ENCODE measurements around the gene PYGL. TPM values are rescaled to one million over a fixed set of nuclear protein-coding genes. Genes with fewer than 3 reads are reported as not detected.
"Not testable (repeated sequence)": the region's sequence is repeated elsewhere in the genome, so short reads cannot be mapped to it uniquely, and the experiment has no call there.

Gene PYGL
- polyA plus RNA-seq, 3 donors = 17.1 to 19.8 (median 17.3) TPM

- no peak for DNase-seq (ENCODE audit: low read depth in 3 of 3, low spot score in 2 of 3)
These were observed 14.8 kb downstream of the PYGL start for GRCh38 chr14:50929506-50929905.

DNA sequence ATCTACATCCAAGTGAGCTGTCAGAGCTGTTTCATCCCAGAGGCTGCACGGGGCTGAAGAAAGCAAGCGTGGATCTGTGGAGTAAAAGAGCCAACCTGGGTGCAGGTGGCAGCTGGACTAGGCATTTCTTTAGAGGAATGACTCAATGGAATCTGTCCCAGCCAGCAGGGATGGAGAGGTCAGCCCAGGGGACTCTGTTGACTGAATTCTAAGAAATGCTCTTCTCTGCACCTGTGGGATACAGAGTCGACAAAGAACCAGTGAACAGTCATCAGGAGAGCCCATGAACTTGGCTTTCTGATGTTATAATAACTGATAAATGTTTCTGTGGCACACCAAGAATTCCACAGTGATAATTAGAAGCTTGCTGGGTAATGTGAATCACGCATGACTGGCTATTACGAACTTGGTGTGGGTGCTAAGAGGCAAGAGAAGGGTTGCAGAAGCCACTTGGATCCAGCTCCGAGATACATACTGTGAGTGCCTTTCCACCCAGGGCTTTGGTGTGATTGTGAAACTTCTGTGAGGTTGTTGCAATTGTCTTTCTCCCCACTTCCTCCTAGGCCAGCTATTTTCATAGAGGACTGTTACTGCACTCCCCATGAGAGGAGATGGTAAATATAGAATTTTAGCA lies 16.2 kb downstream of the PYGL start:
- no peak for DNase-seq (ENCODE audit: low read depth in 3 of 3, low spot score in 2 of 3)

DNA sequence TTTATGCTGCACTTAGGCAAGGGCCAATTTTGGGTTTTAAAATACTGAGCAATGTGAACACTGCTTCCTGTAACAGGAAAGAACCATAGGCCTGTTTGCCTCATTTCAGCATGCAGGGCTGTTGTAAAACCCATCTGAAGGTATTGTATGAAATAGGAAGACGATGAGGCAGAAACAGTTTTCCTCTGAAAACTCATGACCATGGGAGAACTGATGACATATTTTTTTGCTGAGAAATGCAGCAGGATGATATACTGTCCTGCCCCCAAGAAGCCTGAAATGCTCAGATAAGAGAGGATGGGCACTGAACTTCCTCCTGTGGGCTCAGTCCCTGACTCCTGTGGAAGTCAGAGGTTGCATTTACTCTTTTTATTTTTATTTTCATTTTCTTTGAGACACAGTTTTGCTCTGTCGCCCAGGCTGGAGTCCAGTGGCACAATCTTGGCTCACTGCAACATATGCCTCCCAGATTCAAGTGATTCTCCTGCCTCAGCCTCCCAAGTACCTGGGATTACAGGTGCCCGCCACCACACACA lies 17.4 kb downstream of the PYGL start:
- no peak for DNase-seq (ENCODE audit: low read depth in 3 of 3, low spot score in 2 of 3)

DNA sequence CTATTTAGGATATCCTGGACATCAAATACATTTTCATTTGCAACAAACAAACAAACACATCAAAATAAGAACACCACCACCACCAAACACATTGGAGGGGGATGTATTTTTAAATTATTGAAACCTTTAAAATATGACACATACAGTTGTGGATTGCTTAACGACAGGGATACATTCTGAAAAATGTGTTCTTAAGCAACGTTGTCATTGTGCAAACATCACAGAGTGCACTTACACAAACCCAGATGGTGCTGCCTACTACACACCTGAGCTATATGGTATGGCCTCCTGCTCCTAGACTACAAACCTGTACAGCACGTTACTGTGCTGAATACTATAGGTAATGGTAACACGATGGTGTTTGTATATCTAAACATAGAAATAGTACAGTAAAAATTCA lies 19.4 kb downstream of the PYGL start:
- DNase-seq (ENCODE audit: low read depth in 3 of 3, low spot score in 2 of 3) = no peak

DNA sequence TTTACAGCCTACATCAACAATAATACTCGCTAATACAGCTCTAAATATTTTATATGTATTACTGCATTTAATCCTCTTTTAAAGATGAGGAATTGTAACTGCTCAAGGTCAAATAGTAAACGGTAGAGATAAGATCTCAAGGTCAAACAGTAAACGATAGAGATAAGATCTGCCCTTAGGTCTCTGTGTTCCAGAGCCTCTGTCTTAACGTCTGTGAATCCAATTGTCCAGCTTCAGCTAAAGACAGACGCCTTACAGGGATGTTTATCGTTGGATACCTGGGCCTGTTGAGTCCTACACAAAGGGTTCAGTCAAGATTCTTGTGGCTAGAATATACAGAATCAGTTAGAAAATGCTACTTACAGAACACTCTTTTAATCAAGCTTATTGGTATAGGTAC lies 20.0 kb downstream of the PYGL start:
- DNase-seq (ENCODE audit: low read depth in 3 of 3, low spot score in 2 of 3) = no peak

DNA sequence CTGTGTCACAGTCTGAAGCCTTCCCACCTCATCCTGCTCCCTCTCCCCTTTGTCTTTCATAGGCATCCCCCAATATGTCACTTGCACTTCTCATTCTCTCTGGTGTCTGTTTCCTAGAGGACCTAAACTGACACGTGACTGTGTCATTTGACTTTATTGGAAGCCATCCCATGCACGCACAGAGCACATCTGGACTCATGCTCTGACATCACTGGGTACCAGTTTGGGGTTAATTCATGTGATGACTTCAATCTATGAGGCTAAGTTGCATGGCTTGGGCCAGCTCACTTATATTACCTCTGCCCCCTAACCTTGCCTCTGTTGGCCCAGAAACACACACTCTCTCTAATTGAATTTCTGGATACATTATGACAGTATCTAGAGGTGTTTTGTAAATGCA lies 21.5 kb downstream of the PYGL start:
- no peak for DNase-seq (ENCODE audit: low read depth in 3 of 3, low spot score in 2 of 3)

GRCh38 chr14:50920482-50921230 lies 23.6 kb downstream of the PYGL start:
- peak in 1 of 3 donors; percentile 7 for DNase-seq (ENCODE audit: low read depth in 3 of 3, low spot score in 2 of 3)

DNA sequence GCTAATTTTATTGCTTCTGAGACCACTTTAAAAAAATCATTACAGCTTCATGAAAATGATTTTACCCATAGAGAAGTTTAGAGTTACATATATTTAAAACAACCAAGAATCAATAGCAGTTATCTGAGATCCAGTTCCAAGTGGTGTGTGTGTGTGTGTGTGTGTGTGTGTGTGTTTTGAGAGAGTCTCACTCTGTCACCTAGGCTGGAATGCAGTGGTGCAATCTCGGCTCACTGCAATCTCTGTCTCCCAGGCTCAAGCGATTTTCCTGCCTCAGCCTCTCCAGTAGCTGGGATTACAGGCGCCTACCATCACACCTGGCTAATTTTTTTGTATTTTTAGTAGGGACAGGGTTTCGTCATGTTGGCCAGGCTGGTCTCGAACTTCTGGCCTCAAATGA lies 24.8 kb downstream of the PYGL start:
- DNase-seq (ENCODE audit: low read depth in 3 of 3, low spot score in 2 of 3) = not testable (repeated sequence)

DNA sequence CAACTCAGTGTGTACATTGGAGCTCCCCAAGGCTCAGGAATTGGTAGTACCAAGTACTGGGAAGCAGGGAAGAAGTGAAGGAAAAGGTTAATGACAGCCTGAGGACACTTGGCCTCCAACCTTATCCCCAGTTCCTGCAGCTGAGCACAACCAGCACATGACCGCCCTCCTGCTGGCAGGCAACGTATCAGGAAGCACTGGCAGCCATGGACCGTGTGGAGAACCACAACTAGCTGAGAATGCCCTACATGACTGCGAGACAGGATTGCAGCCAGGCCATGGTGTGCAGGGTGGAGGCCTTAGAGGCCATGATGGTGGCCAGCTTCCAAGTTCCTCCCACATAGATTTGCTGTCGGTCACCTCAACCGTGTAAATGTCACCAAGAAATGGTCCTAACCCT lies 26.8 kb downstream of the PYGL start:
- no peak for DNase-seq (ENCODE audit: low read depth in 3 of 3, low spot score in 2 of 3)

DNA sequence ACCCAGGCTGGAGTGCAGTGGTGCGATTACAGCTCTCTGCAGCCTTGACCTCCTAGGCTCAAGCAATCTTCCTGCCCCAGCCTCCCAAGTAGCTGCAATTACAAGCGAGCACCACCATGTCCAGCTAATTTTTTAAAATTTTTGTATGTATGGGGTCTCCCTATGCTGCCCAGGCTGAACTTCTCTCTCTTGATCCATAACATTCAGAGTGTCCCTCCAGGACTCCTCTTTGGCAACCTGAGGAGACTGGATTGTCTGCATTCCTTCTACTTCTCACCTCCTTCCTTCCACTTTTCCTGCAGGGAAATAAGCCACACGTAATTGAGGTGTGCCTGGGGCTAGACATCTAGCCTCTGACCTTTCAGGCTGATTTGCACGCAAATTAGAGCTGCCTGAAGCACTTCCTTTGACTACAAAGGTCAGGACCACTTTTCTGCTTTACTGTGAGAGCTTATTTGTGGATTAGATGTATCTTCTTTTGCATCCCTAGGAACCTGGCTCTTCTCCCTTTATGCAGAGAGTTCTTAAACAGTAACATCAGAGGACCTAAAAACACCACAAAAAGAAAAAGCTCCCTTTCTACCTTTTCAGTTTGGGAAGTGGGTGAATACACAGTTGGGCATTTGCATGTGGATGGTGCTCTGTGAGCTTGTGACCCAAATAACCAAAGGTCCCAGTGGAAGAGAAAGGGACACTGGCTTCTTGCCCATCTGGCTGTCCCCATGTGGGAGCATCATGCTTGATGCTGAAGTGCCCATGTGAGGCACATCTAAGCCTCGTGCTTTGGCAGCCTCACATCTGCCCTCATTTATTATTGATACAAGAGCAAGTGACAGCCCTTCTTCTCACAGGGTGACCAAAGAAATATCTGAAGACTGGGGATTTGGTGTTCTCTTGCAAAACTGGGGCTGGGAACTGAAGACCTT lies 33.5 kb downstream of the PYGL start:
- no peak for DNase-seq (ENCODE audit: low read depth in 3 of 3, low spot score in 2 of 3)

DNA sequence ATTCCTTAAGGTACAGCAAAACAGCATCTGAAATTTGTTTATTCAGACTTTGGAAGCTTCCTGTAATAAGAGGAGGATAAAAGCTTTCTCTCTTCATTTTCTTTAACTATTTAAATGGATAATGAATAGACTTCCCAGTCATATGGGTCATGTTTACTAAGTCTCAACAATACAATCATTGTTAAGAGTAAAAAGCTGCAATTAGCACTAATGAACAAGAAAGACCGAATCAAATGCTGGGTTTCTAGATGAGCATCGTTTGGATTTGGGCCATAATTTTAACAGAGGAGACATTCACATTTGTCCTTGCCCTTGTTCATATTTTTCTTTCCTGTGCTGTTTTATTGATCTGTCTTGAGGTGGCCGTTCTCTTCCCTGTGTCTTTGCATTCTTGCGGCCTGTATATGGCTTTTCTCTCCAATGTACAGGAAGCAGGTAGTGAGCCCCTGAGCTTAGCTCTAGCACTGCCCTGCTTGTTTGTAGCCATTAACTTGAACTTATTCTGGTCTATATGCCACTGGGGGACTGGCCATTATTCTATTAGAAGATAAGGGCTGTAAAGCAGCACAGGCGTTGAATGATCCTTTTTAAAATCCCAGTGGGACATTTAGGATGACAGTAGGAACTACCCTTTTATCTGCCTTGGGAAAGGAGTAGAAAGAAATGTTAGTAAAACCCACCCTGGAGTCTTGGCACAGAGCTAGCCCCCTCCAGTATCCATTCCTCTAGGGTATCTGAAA lies 37.8 kb downstream of the PYGL start:
- DNase-seq (ENCODE audit: low read depth in 3 of 3, low spot score in 2 of 3) = no peak

DNA sequence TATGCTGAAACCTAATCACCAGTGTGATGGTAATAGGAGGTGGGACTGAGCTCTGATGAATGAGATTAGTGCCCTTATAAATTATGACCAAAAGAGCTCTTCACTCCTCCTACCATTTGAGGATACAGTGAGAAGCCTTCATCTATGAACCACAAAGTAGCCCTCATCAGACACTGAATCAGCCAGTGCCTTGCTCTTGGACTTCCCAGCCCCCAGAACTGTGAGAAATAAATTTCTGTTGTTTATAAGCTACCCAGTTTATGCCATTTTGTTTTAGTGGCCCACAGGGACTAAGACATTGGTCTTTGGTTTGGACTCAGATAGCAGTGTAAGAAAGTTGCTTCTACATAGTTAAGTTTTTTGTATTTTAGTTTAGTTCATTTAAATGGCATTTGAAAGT lies 39.6 kb downstream of the PYGL start:
- DNase-seq (ENCODE audit: low read depth in 3 of 3, low spot score in 2 of 3) = no peak

GRCh38 chr14:50901361-50901760 lies 42.9 kb downstream of the PYGL start:
- no peak for DNase-seq (ENCODE audit: low read depth in 3 of 3, low spot score in 2 of 3)

DNA sequence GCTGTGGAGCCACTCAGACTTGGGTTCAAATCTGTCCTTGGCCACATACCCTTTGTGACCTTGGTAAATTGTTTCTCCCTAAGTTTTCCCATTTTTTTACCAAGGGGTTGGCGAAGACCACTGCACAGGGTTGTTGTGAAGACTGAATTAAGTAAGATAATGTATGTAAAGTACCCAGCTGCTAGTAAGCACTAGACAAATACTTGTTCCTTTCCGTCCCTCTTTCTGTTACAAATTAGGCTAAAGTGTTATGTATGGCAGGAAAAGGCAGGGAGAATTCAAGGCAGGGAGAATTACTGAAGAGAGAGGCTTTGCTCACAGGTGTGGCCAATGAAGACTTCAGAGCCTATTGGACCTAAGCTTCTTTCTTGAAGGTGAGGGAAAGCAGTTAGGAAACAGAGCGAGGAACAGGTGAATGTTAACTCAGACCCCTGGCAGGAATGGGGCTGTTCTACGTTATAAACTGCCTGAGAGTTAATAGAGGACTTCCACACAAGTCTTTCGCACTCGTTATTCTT lies 46.6 kb downstream of the PYGL start:
- DNase-seq (ENCODE audit: low read depth in 3 of 3, low spot score in 2 of 3) = no peak

GRCh38 chr14:50897005-50897404 lies 47.3 kb downstream of the PYGL start:
- DNase-seq (ENCODE audit: low read depth in 3 of 3, low spot score in 2 of 3) = not testable (repeated sequence)

GRCh38 chr14:50896421-50896820 lies 47.9 kb downstream of the PYGL start:
- not testable (repeated sequence) for DNase-seq (ENCODE audit: low read depth in 3 of 3, low spot score in 2 of 3)

DNA sequence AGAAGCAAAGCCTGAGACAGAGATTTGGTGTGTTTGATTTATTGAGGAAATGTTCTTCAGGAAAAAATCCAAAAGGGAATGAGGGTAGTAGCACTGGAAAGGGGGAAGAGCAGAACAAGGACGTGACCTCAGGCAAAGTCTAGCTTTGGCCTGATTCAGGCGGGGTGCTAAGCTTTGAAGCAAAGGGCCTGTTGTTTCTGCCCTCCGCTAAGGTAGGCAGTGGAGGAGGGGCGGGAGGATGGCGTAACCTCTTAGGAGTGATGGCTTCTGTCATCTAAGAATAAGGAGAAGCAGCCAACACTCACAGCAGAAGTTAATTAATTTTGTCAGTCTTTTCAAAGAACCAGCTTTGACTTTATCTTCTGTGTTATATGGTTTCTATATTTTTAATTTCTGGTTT lies 52.0 kb downstream of the PYGL start:
- no peak for DNase-seq (ENCODE audit: low read depth in 3 of 3, low spot score in 2 of 3)

DNA sequence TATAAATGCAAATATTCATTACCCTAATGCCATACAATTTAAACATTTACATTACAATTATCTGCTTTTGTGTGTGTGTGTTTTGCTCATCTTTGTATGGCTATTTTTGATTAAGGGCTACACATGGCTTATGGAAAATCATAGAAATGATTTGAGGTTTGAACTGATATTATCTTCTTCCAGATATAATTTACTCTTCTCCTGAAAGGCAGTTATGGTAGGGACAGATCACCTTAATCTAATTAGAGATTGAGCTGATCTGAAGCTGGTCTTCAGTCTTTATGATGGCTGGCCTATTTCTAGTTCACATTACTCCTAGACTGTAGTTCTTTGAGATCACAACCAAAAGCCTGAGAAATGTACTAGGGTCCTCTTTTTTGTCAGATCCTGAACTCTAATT lies 56.8 kb downstream of the PYGL start:
- DNase-seq (ENCODE audit: low read depth in 3 of 3, low spot score in 2 of 3) = no peak

DNA sequence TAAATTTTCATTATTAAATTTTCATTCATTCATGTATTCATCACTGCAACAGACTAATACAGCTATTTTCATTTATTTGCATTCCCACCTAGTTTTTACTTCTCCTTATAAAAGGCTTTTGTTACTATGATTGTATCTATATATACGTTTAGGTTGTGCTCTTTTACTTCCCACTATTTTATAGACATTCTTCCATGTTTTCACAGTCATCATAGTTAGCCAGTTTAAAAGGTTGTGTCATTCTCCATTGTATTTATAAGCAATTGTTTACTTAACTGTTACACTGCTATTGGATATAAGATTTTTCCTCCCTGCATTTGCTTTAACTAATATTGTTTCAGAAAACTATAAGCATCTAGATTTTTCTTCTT lies 60.5 kb downstream of the PYGL start:
- no peak for DNase-seq (ENCODE audit: low read depth in 3 of 3, low spot score in 2 of 3)

All from right renal cortex interstitium (tissue), 3 donors.